BE2C (cell line): ENCODE results near the gene F10.

Source experiments
- DNase-seq: peaks from one replicate; pipeline ENCODE4 v3.0.0-alpha.2; 2020
- H3K27me3 ChIP-seq: fragments of 250-450 bp; sonication (Bioruptor Pico); 2 replicates; pipeline ENCODE4 v1.5.1; 2020; ENCODE audit warnings: mild to moderate bottlenecking
- H3K36me3 ChIP-seq: fragments of 250-450 bp; sonication (Bioruptor Pico); 2 replicates; pipeline ENCODE4 v1.5.1; 2020; ENCODE audit warnings: mild to moderate bottlenecking
- H3K4me1 ChIP-seq: fragments of 250-450 bp; sonication (Bioruptor Pico); 2 replicates; pipeline ENCODE4 v1.5.1; 2020
- H3K4me3 ChIP-seq: 2 replicates; pipeline ENCODE4 v1.5.1; 2011; ENCODE audit warnings: low read depth, low read length
- H3K9me3 ChIP-seq: fragments of 250-450 bp; sonication (Bioruptor Pico); 2 replicates; pipeline ENCODE4 v1.5.1; 2020
- TF ChIP-seq, protein P1 (sequence below): IDR thresholded peaks from 2 replicates; pipeline ENCODE4 v1.5.1; 2012; ENCODE audit warnings: mild to moderate bottlenecking, low read depth, low read length

F10 gene

DNA sequence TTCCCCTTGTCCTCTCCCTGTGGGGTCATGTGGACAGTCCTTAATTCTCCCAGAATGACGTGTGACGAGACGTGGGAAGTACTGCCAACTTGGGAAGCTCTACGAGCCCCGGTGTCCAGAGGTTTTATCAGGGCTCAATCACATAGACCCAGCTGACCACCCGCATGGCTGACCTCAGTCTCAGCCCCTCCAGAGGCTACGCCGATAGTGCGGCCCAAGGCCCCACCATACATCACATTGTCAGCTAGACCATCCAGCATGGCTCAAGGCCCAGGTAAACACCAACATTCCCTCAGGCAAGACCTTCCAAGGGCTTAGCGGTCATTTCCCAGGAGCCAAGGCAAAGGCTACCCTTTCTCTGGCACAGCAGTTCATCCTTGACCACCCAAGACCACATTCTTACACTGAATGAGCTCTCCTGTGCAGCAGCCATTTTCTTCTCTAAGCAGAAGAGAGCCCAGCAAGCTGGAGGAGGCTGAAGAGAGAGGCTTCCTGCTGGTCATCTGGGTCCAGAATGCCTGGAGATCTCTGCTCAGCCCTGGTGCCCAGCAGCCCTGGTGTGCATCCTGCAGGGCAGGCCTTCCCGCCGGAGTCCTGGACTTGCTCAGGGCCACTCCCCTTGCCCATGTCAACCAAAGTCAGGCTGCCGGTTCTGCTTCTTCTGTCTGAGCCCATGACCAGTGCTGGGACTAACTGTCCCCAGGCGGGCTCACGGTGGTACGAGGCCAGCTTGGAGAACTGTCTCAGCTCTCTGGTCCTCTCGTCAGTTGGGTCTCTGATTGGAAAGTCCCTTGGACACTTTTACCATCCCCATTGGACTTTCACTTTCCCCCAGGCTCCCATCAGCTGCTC is 7.9 kb upstream of the F10 start:
- Histone ChIP-seq H3K9me3 (peaks cover 7% of the 10 kb centered on the region), H3K4me1 (no peaks in the 10 kb centered on the region), H3K27me3 (peaks cover 14% of the 10 kb centered on the region), H3K36me3 (no peaks in the 10 kb centered on the region), H3K4me3 (no peak overlapping the region)
- TF ChIP-seq, protein P1, sequence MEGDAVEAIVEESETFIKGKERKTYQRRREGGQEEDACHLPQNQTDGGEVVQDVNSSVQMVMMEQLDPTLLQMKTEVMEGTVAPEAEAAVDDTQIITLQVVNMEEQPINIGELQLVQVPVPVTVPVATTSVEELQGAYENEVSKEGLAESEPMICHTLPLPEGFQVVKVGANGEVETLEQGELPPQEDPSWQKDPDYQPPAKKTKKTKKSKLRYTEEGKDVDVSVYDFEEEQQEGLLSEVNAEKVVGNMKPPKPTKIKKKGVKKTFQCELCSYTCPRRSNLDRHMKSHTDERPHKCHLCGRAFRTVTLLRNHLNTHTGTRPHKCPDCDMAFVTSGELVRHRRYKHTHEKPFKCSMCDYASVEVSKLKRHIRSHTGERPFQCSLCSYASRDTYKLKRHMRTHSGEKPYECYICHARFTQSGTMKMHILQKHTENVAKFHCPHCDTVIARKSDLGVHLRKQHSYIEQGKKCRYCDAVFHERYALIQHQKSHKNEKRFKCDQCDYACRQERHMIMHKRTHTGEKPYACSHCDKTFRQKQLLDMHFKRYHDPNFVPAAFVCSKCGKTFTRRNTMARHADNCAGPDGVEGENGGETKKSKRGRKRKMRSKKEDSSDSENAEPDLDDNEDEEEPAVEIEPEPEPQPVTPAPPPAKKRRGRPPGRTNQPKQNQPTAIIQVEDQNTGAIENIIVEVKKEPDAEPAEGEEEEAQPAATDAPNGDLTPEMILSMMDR, result no peak
- peak; percentile 4 for DNase-seq

DNA sequence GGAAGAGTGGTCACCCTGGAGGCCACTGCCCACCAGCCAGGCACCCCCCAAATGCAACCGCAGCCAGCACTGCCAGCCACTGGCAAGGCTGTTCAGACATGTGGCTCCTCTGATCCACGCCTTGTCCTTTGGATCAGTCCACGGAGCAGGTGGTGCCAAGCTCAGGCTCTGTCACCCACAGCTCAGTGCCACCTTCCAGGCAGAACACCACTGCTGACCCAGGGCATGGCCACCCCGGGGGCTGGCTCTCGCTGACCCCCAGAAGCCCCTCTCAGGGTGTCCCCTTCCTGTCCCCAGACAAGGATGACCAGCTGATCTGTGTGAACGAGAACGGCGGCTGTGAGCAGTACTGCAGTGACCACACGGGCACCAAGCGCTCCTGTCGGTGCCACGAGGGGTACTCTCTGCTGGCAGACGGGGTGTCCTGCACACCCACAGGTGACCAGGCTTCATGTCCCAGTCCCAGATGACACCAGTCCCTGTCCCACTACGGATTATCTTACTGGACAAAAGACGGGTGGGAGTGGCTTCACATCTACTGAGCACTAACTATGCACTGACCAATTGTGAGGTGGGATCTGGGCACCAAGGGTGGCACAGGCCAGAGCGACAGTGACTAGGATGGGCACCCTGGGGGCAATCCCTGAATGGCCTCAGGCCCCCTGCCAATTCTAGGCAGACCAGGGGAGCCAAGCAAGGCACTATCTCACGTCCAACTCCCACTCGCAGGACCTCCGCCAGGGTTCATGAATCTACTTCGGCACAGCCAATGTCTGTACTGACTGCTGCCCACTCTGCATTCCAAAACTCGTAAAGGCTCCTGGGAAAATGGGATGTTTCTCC is 7.0 kb upstream of the F10 start:
- H3K4me1 ChIP-seq, result no peaks in the 10 kb centered on the region
- no peak overlapping the region for H3K4me3 ChIP-seq
- H3K36me3 ChIP-seq, result no peaks in the 10 kb centered on the region
- no peak for DNase-seq
- TF ChIP-seq, protein P1, result no peak
- peaks cover 5% of the 10 kb centered on the region for H3K27me3 ChIP-seq
- peaks cover 3% of the 10 kb centered on the region for H3K9me3 ChIP-seq

- no peaks in the 10 kb centered on the region for H3K4me1 ChIP-seq
- DNase-seq, result no peak
- H3K36me3 ChIP-seq, result no peaks in the 10 kb centered on the region
- H3K4me3 ChIP-seq, result no peak overlapping the region
- H3K27me3 ChIP-seq, result no peaks in the 10 kb centered on the region; the same call in 1 of the 2 replicates
- H3K9me3 ChIP-seq, result no peaks in the 10 kb centered on the region
- TF ChIP-seq, protein P1, result no peak
Measured at GRCh38 chr13:113116206-113116800, 6.3 kb upstream of the F10 start.

GRCh38 chr13:113116871-113117271 is 5.7 kb upstream of the F10 start:
- Histone ChIP-seq H3K4me3 (no peak overlapping the region), H3K27me3 (no peaks in the 10 kb centered on the region; the same call in 1 of the 2 replicates), H3K9me3 (no peaks in the 10 kb centered on the region), H3K4me1 (no peaks in the 10 kb centered on the region), H3K36me3 (no peaks in the 10 kb centered on the region)
- TF ChIP-seq, protein P1, result no peak
- no peak for DNase-seq

GRCh38 chr13:113117335-113117872 is 5.2 kb upstream of the F10 start:
- no peaks in the 10 kb centered on the region for H3K9me3 ChIP-seq
- H3K4me3 ChIP-seq, result no peak overlapping the region
- no peaks in the 10 kb centered on the region for H3K4me1 ChIP-seq
- no peaks in the 10 kb centered on the region; the same call in 1 of the 2 replicates for H3K27me3 ChIP-seq
- TF ChIP-seq, protein P1, result no peak
- peak; percentile 4 for DNase-seq
- no peaks in the 10 kb centered on the region for H3K36me3 ChIP-seq
